GM10847 (cell line): ENCODE measurements around the gene XRCC3.

Source experiments
- POLR2A ChIP-seq: IDR thresholded peaks from 2 replicates; pipeline ENCODE4 v1.6.1; 2011; ENCODE audit not compliant: insufficient read length; ENCODE audit errors: extremely low read depth

Gene XRCC3

GRCh38 chr14:103657471-103657870, 57.8 kb downstream of the XRCC3 start:
- TF ChIP-seq POLR2A: no peak

- TF ChIP-seq POLR2A: no peak
Observed at GRCh38 chr14:103656756-103657133, 58.5 kb downstream of the XRCC3 start.

GRCh38 chr14:103656031-103656755, 59.1 kb downstream of the XRCC3 start:
- TF ChIP-seq POLR2A: no peak

GRCh38 chr14:103654619-103655018, 60.6 kb downstream of the XRCC3 start:
- no peak for TF ChIP-seq POLR2A

- no peak for TF ChIP-seq POLR2A
Observed at GRCh38 chr14:103653805-103654204, 61.4 kb downstream of the XRCC3 start.

GRCh38 chr14:103652806-103653205, 62.4 kb downstream of the XRCC3 start:
- TF ChIP-seq POLR2A: no peak

- no peak for TF ChIP-seq POLR2A
Observed at GRCh38 chr14:103651585-103651984, 63.7 kb downstream of the XRCC3 start.

GRCh38 chr14:103650213-103650612, 65.0 kb downstream of the XRCC3 start:
- no peak for TF ChIP-seq POLR2A

GRCh38 chr14:103649001-103649400, 66.2 kb downstream of the XRCC3 start:
- no peak for TF ChIP-seq POLR2A
